ENCODE measurements around the gene MAP2K5.

DNA sequence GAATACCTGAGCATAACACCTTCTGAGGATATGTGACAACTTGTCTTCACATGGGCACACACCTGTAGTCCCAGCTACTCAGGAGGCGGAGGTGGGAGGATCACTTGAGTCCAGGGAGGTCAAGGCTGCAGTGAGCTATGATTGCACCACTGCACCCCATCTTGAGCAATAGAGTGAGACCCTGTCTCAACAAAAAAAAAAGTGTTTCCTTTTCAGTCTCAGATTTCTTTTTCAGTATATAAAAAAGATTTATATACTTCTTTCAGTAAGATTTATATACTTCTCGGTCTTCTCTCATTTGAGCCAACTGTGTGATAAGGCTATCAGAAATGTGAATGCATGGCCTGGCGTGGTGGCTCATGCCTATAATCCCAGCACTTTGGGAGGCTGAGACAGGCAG, 197.9 kb downstream of the MAP2K5 start:
- TF ChIP-seq EZH2 (IDR thresholded peaks at IDR 0.05), result no peak
- TF ChIP-seq POLR2AphosphoS5 (IDR thresholded peaks at IDR 0.05; ENCODE audit: borderline replicate concordance, low read depth, low read length), result no peak

All from SK-N-MC (cell line).